ENCODE measurements around the gene ZSWIM1. TPM values are rescaled to one million over a fixed set of nuclear protein-coding genes. Genes with fewer than 3 reads are reported as not detected.

ZSWIM1 gene
- total RNA-seq, 1 experiment from 2014 or later: 13.0 TPM

GRCh38 chr20:45920462-45921336, 39.7 kb downstream of the ZSWIM1 start:
- H3K4me3 ChIP-seq (replicated peaks in 1 of 2; ENCODE audit: low read depth in 1 of 2, low read length in 2 of 2): no peak overlapping the region
- ChIA-PET RAD21 (ENCODE audit: low non-redundant PET in 1 of 2, low total read pairs in 2 of 2, uncharacterized antibody in 2 of 2, unreplicated experiment in 2 of 2) (no interaction called here), POLR2A (interaction anchor here (0.6 to 3.2 kb wide), 2 partner anchors 14 to 49 kb away, joined by 3 to 12 read pairs; partner anchors contain the start of gene PCIF1), CTCF (no interaction called here)
- no peaks in the 10 kb centered on the region for H3K36me3 ChIP-seq (ENCODE audit: control insufficient read depth in 1 of 2, insufficient read depth in 2 of 2, low read length in 2 of 2)
- ATAC-seq (no peak), DNase-seq (ENCODE audit: low read depth, low spot score) (no peak)
- no peak for TF ChIP-seq RAD21 (IDR thresholded peaks at IDR 0.05; ENCODE audit: low read depth)
- TF ChIP-seq POLR2A (IDR thresholded peaks at IDR 0.05; ENCODE audit: borderline replicate concordance, extremely low read depth, insufficient read depth, insufficient read length): no peak
- TF ChIP-seq YY1 (IDR thresholded peaks at IDR 0.05; ENCODE audit: extremely low read depth, insufficient replicate concordance, low read depth, low read length): no peak
- no peak for TF ChIP-seq SIN3A (IDR thresholded peaks at IDR 0.05; ENCODE audit: low read depth)
- TF ChIP-seq CBX3 (IDR thresholded peaks at IDR 0.05; ENCODE audit: low read depth): no peak
- TF ChIP-seq TCF7L2 (IDR thresholded peaks at IDR 0.05; ENCODE audit: borderline replicate concordance, extremely low read depth, insufficient read depth, insufficient read length): no peak
- TF ChIP-seq EZH2phosphoT487 (IDR thresholded peaks at IDR 0.05; ENCODE audit: borderline replicate concordance): no peak
- no peak for TF ChIP-seq ZBTB33 (IDR thresholded peaks at IDR 0.05; ENCODE audit: extremely low read depth, insufficient replicate concordance, low read length)
- TF ChIP-seq FOSL1 (IDR thresholded peaks at IDR 0.05; ENCODE audit: low read depth): no peak
- TF ChIP-seq EGR1 (IDR thresholded peaks at IDR 0.05; ENCODE audit: low read depth): no peak
- no peaks in the 10 kb centered on the region for H3K79me2 ChIP-seq (ENCODE audit: insufficient read depth, low read length)
- BruUV-seq (replicated peaks): no TSS peak
- H4K20me1 ChIP-seq (ENCODE audit: insufficient read depth): no peaks in the 10 kb centered on the region
- intact Hi-C loops (cut with micrococcal nuclease): no loop called here
- H3K9ac ChIP-seq (ENCODE audit: low read length): no peak overlapping the region
- no peak overlapping the region for H3K27ac ChIP-seq (ENCODE audit: low read depth, low read length)
- H3K4me2 ChIP-seq (ENCODE audit: low read length): no peak overlapping the region
- H3K9me3 ChIP-seq (ENCODE audit: control insufficient read depth in 1 of 2, insufficient read depth in 1 of 2, low read depth in 1 of 2, low read length in 2 of 2): no peaks in the 10 kb centered on the region
- H3K4me1 ChIP-seq (ENCODE audit: control insufficient read depth in 1 of 2, insufficient read depth in 2 of 2, low read length in 2 of 2): no peaks in the 10 kb centered on the region
- H2AFZ ChIP-seq (ENCODE audit: low read depth, low read length, poor library complexity, severe bottlenecking): no peak overlapping the region
- H3K27me3 ChIP-seq (ENCODE audit: insufficient read depth, low read length): no peaks in the 10 kb centered on the region
- no peaks in the 10 kb centered on the region for H3K9me2 ChIP-seq (ENCODE audit: insufficient read depth)

Data from HCT116 (cell line).